Rectal smooth muscle tissue (tissue), 1 donor: Measurements from ENCODE around the gene SLC7A9.
"Not testable (repeated sequence)": the region's sequence is repeated elsewhere in the genome, so short reads cannot be mapped to it uniquely, and the experiment has no call there.

Experiments used
- H3K27ac ChIP-seq: one replicate; pipeline ENCODE4 v1.7.0; 2013; ENCODE audit warnings: low read depth, low read length, inconsistent platforms
- H3K27me3 ChIP-seq: one replicate; pipeline ENCODE4 v1.7.0; 2013; ENCODE audit warnings: low read length; ENCODE audit not compliant: control insufficient read depth, insufficient read depth
- H3K36me3 ChIP-seq: one replicate; pipeline ENCODE4 v1.7.0; 2013; ENCODE audit warnings: low read length; ENCODE audit not compliant: control insufficient read depth, insufficient read depth
- H3K4me1 ChIP-seq: one replicate; pipeline ENCODE4 v1.7.0; 2013; ENCODE audit warnings: low read length; ENCODE audit not compliant: control insufficient read depth, insufficient read depth
- H3K4me3 ChIP-seq: one replicate; pipeline ENCODE4 v1.7.0; 2013; ENCODE audit warnings: low read length
- H3K9ac ChIP-seq: one replicate; pipeline ENCODE4 v1.7.0; 2013; ENCODE audit warnings: low read length

SLC7A9 gene

GRCh38 chr19:32868206-32868950 is 1.2 kb downstream of the SLC7A9 start:
- no peak overlapping the region for H3K4me3 ChIP-seq
- no peaks in the 10 kb centered on the region for H3K36me3 ChIP-seq
- no peaks in the 10 kb centered on the region for H3K4me1 ChIP-seq
- no peak overlapping the region for H3K27ac ChIP-seq
- H3K9ac ChIP-seq = no peak overlapping the region
- no peaks in the 10 kb centered on the region for H3K27me3 ChIP-seq

GRCh38 chr19:32867436-32867835 is 2.1 kb downstream of the SLC7A9 start:
- not testable (repeated sequence) for H3K36me3 ChIP-seq, H3K4me1 ChIP-seq, H3K27ac ChIP-seq, H3K9ac ChIP-seq, H3K4me3 ChIP-seq, H3K27me3 ChIP-seq

DNA sequence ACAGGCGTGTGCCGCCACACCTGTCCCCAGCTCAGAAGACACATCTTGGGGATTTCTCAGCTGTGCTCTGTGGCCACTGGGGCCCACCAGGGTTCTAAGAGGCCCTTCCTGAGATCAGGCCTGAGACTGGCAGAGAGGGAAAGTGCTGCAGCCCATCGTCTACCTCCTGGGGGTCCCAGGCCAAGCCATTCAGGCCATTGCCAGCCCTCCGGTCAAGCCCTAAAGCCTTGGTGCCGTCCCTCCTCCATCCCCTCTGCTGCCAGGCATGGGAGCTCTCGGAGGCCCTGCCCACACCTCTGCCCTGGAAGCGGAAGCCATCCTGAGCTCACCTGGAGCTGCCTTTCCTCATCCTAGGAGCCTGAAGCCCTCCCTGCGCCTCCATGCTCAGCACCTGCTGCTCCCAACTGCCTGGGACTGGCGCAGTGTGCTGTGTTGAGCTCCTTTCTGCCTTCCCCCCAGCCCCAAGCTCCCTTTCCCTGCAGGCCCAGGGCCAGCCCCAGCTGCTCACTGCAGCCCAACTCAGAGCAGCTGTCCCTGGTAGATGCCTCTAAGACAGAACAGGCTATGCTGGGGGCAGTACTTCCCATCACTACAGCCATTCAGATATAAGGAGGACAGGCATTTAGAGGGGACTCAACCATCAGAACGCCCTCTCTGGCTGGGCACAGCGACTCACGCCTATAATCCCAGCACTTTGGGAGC is 2.9 kb downstream of the SLC7A9 start:
- Histone ChIP-seq H3K4me1 (no peaks in the 10 kb centered on the region), H3K27me3 (no peaks in the 10 kb centered on the region), H3K9ac (no peak overlapping the region), H3K36me3 (no peaks in the 10 kb centered on the region), H3K4me3 (no peak overlapping the region), H3K27ac (no peak overlapping the region)

GRCh38 chr19:32866061-32866460 is 3.5 kb downstream of the SLC7A9 start:
- no peak overlapping the region for H3K27ac ChIP-seq
- no peaks in the 10 kb centered on the region for H3K27me3 ChIP-seq
- H3K36me3 ChIP-seq = no peaks in the 10 kb centered on the region
- no peak overlapping the region for H3K9ac ChIP-seq
- no peaks in the 10 kb centered on the region for H3K4me1 ChIP-seq
- no peak overlapping the region for H3K4me3 ChIP-seq

DNA sequence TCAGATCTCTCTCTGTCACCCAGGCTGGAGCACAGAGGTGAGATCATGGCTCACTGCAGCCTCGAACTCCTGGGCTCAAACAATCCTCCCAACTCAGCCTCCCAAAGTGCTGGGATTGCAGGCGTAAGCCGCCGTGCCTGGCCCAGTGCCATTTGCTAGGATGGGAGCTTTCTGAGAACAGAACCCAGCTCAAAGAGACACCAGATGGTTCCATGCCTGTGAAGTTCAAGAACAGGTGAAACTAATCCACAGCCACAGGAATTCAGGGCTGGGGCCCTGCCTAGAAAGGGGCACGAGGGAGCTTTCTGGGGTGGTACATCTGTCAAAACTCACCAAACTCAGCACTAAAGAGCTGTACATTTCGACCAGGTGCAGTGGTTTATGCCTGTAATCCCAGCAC is 4.2 kb downstream of the SLC7A9 start:
- Histone ChIP-seq H3K4me3 (no peak overlapping the region), H3K4me1 (no peaks in the 10 kb centered on the region), H3K9ac (no peak overlapping the region), H3K27me3 (no peaks in the 10 kb centered on the region), H3K36me3 (no peaks in the 10 kb centered on the region), H3K27ac (no peak overlapping the region)

- Histone ChIP-seq H3K9ac (no peak overlapping the region), H3K27me3 (no peaks in the 10 kb centered on the region), H3K4me1 (no peaks in the 10 kb centered on the region), H3K27ac (no peak overlapping the region), H3K4me3 (no peak overlapping the region), H3K36me3 (no peaks in the 10 kb centered on the region)
These were observed 5.1 kb downstream of the SLC7A9 start for GRCh38 chr19:32864318-32865007.

DNA sequence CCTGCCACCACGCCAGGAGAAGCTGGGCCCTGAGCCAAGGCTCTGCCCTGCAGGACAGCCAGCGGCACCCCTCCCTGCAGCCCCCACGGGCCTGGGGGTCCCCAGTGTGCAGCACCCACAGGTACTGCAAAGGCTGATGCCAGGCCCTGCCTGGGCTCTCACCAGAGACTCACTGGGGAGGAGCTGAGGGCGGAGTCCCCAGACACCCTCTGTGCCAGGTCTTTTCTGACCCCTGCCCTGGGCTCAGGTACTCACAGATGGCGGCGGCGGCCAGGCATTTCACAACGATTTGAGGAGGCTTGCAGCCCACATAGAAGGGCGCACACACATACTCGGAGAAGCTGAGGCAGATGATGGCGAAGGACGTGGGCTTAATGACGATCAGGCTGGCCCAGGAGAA is 5.7 kb downstream of the SLC7A9 start:
- no peaks in the 10 kb centered on the region for H3K4me1 ChIP-seq
- H3K27ac ChIP-seq = no peak overlapping the region
- no peaks in the 10 kb centered on the region for H3K36me3 ChIP-seq
- no peak overlapping the region for H3K4me3 ChIP-seq
- no peak overlapping the region for H3K9ac ChIP-seq
- H3K27me3 ChIP-seq = no peaks in the 10 kb centered on the region

- no peaks in the 10 kb centered on the region for H3K4me1 ChIP-seq
- no peak overlapping the region for H3K27ac ChIP-seq
- no peaks in the 10 kb centered on the region for H3K27me3 ChIP-seq
- H3K9ac ChIP-seq = no peak overlapping the region
- H3K36me3 ChIP-seq = no peaks in the 10 kb centered on the region
- no peak overlapping the region for H3K4me3 ChIP-seq
These were observed 6.3 kb downstream of the SLC7A9 start for GRCh38 chr19:32863301-32863700.

GRCh38 chr19:32862741-32863140 is 6.8 kb downstream of the SLC7A9 start:
- Histone ChIP-seq H3K4me3 (no peak overlapping the region), H3K36me3 (no peaks in the 10 kb centered on the region), H3K4me1 (no peaks in the 10 kb centered on the region), H3K27me3 (no peaks in the 10 kb centered on the region), H3K27ac (no peak overlapping the region), H3K9ac (no peak overlapping the region)

- H3K4me3 ChIP-seq = no peak overlapping the region
- H3K36me3 ChIP-seq = no peaks in the 10 kb centered on the region
- H3K4me1 ChIP-seq = no peaks in the 10 kb centered on the region
- H3K27ac ChIP-seq = no peak overlapping the region
- H3K27me3 ChIP-seq = no peaks in the 10 kb centered on the region
- H3K9ac ChIP-seq = no peak overlapping the region
These were observed 7.4 kb downstream of the SLC7A9 start for GRCh38 chr19:32862173-32862572.

- H3K4me1 ChIP-seq = no peaks in the 10 kb centered on the region
- H3K9ac ChIP-seq = no peak overlapping the region
- H3K4me3 ChIP-seq = no peak overlapping the region
- H3K27me3 ChIP-seq = no peaks in the 10 kb centered on the region
- no peak overlapping the region for H3K27ac ChIP-seq
- no peaks in the 10 kb centered on the region for H3K36me3 ChIP-seq
These were observed 8.0 kb downstream of the SLC7A9 start for GRCh38 chr19:32861596-32861995.

DNA sequence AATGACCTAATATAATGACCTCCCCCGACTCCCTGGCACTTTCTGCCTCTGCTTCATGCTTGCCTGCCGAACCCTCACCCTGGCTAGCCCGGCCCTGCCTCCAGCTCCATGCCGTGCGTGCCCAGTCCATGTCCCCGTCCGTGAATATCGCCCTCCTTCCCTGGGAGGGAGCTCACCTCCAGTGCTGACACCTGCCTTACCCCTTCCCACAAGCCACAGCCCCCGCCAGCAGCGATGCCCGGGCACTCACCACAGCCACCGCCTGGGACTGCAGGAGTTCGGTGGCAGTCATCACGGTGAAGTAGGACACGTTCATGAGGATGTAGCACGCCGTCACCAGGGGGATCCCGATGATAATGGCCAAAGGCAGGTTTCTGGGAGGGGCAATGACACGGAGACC is 10.0 kb downstream of the SLC7A9 start:
- Histone ChIP-seq H3K27me3 (no peaks in the 10 kb centered on the region), H3K4me1 (no peaks in the 10 kb centered on the region), H3K9ac (no peak overlapping the region), H3K4me3 (no peak overlapping the region), H3K36me3 (no peaks in the 10 kb centered on the region), H3K27ac (no peak overlapping the region)
